Smooth muscle cell of trachea (primary cell): Measurements from ENCODE around the gene BID. TPM values are rescaled to one million over a fixed set of nuclear protein-coding genes. Genes with fewer than 3 reads are reported as not detected.

Experiments used
- total RNA-seq: library from RNA; depleted of rRNA; stranded (reverse); fragments of >200 nt; gene quantifications from 2 replicates; pipeline ENCODE4 v1.2.1, GENCODE V29; 2014

The BID gene
- total RNA-seq = 15.9 and 28.1 TPM in 2 replicates

GRCh38 chr22:17774206-17774925 is at the start of gene BID:
Gene BID, minus strand, starts transcription at chr22:17774469. Its CDS starts 24,353 bp downstream, at chr22:17750116.

Other genes starting within 250 kb of the BID start
- not detected in 2 replicates for gene SLC25A18, start 211.0 kb downstream of the BID start, total RNA-seq
- 147 and 154 TPM in 2 replicates for gene ATP6V1E1, start 145.7 kb downstream of the BID start, total RNA-seq
- gene BCL2L13, start 135.7 kb downstream of the BID start, total RNA-seq = 59.9 and 71.0 TPM in 2 replicates